PC-9 (cell line): ENCODE data around the gene ESD.

ENCODE experiments used
- EZH2 ChIP-seq: fragments of 200-600 bp; sonication (generic); IDR thresholded peaks from 2 replicates; pipeline ENCODE4 v1.8.0; 2017; ENCODE audit warnings: antibody characterized with exemption, low read depth
- TF ChIP-seq, protein P1 (sequence below): fragments of 200-600 bp; sonication (generic); conservative IDR thresholded peaks from 2 replicates; pipeline ENCODE4 v1.6.1; 2017; ENCODE audit warnings: mixed run types, antibody characterized with exemption, mild to moderate bottlenecking, moderate library complexity

DNA sequence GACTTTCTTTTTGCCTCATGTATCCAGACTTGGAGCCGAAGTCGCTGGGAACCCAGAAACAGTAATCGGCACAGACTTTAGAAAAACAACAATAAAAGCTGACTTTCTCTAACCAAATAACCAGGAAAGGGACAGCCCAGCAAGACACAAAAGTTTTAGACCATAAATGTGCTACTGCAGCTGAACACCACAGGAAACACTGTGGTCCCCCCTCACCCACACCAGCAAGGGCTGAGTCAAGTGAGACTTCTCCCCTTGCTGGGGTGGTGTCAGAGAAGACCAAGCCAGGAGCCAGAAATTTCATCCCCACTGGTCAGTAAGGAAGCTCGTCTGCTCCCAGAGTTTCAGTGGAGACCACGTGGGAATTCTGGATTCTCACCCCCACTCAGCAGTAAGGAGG, 70.6 kb downstream of the ESD start:
- TF ChIP-seq, protein P1, sequence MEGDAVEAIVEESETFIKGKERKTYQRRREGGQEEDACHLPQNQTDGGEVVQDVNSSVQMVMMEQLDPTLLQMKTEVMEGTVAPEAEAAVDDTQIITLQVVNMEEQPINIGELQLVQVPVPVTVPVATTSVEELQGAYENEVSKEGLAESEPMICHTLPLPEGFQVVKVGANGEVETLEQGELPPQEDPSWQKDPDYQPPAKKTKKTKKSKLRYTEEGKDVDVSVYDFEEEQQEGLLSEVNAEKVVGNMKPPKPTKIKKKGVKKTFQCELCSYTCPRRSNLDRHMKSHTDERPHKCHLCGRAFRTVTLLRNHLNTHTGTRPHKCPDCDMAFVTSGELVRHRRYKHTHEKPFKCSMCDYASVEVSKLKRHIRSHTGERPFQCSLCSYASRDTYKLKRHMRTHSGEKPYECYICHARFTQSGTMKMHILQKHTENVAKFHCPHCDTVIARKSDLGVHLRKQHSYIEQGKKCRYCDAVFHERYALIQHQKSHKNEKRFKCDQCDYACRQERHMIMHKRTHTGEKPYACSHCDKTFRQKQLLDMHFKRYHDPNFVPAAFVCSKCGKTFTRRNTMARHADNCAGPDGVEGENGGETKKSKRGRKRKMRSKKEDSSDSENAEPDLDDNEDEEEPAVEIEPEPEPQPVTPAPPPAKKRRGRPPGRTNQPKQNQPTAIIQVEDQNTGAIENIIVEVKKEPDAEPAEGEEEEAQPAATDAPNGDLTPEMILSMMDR = no peak
- TF ChIP-seq EZH2 = no peak
